Measurements from ENCODE around the gene CAV1. TPM values are rescaled to one million over a fixed set of nuclear protein-coding genes. Genes with fewer than 3 reads are reported as not detected.

The CAV1 gene
- polyA plus RNA-seq, 1 donor (not counting 4 experiments of a cell fraction or from before 2014, with no cell fraction given), result 2,905 TPM

DNA sequence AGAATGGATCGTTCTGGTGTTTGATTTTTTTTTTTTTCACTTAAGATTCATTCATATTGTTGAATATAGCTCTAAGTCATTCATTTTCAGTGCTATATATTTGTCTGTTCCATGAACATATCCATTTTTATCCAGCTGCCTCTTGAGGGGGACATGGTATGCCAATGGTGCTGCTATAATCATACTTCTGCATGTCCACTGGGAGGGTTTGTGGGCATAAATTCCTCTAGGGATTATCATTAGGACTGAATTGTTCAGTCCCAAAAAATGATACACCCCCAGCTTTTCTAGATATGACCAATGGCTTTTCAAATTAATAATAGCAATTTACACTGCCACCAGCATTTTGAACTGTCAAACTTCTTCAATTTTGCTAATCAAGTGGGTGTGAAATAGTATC lies 41.1 kb downstream of the CAV1 start:
- Histone ChIP-seq H3K4me2 (ENCODE audit: control insufficient read depth, extremely low read depth, insufficient read depth, low read depth, low read length) (no peak overlapping the region), H3K9me1 (ENCODE audit: control insufficient read depth, extremely low read depth, insufficient read depth, low read length) (no peaks in the 10 kb centered on the region), H3K36me3 (ENCODE audit: control insufficient read depth in 2 of 2, extremely low read depth in 1 of 2, insufficient read depth in 2 of 2, low read length in 2 of 2) (no peaks in the 10 kb centered on the region), H3K79me2 (ENCODE audit: control insufficient read depth, insufficient read depth, low read length) (no peaks in the 10 kb centered on the region), H4K20me1 (ENCODE audit: control insufficient read depth, extremely low read depth, insufficient read depth, low read length) (no peaks in the 10 kb centered on the region), H2AFZ (ENCODE audit: control insufficient read depth, low read length) (no peak overlapping the region), H3K27me3 (ENCODE audit: control insufficient read depth, extremely low read depth, insufficient read depth, low read length) (no peaks in the 10 kb centered on the region), H3K27ac (ENCODE audit: control insufficient read depth, insufficient read depth, low read length) (no peak overlapping the region), H3K4me3 (ENCODE audit: control insufficient read depth in 2 of 3, extremely low read depth in 1 of 3, insufficient read depth in 2 of 3, low read depth in 1 of 3, low read length in 3 of 3) (no peak overlapping the region), H3K9ac (ENCODE audit: control insufficient read depth, extremely low read depth, insufficient read depth, low read length) (no peak overlapping the region), H3K4me1 (ENCODE audit: control insufficient read depth, extremely low read depth, insufficient read depth, low read length) (peaks cover 16% of the 10 kb centered on the region), H3K9me3 (ENCODE audit: control insufficient read depth, low read depth, low read length) (no peaks in the 10 kb centered on the region)
- no peak for TF ChIP-seq EZH2 (IDR thresholded peaks at IDR 0.05; ENCODE audit: low read length)
- TF ChIP-seq, protein P1, sequence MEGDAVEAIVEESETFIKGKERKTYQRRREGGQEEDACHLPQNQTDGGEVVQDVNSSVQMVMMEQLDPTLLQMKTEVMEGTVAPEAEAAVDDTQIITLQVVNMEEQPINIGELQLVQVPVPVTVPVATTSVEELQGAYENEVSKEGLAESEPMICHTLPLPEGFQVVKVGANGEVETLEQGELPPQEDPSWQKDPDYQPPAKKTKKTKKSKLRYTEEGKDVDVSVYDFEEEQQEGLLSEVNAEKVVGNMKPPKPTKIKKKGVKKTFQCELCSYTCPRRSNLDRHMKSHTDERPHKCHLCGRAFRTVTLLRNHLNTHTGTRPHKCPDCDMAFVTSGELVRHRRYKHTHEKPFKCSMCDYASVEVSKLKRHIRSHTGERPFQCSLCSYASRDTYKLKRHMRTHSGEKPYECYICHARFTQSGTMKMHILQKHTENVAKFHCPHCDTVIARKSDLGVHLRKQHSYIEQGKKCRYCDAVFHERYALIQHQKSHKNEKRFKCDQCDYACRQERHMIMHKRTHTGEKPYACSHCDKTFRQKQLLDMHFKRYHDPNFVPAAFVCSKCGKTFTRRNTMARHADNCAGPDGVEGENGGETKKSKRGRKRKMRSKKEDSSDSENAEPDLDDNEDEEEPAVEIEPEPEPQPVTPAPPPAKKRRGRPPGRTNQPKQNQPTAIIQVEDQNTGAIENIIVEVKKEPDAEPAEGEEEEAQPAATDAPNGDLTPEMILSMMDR (optimal IDR thresholded peaks at IDR 0.05 in 1 of 3, IDR thresholded peaks at IDR 0.05 in 1 of 3, conservative IDR thresholded peaks at IDR 0.05 in 1 of 3; ENCODE audit: extremely low read depth in 1 of 3, insufficient read depth in 2 of 3, low read length in 3 of 3), result no peak
- DNase-seq (ENCODE audit: low read depth, low spot score) (no peak), FAIRE-seq (no peak)
- dilution Hi-C loops (cut with MboI; ENCODE audit: extremely low pct_ligation_motif_present, low sequenced_read_pairs), result no loop called here

DNA sequence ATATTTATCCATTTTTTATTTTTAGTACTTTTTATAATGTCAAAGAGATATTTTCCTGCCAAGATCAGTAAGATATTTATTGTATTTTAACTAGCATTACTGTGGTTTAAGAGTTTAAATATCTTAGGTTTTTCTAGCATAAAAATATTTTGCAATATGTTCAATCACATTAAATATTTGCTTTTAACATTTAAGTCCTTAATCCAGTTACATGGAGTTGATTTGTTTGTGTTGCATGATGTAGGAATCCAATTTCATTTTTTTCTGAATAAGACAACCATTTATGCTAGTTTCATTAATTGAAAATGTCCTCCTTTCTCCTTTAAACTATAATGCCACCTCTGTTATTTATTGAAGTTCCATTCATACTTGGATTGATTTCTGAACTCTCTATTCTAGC lies 41.8 kb downstream of the CAV1 start:
- Histone ChIP-seq H3K4me3 (ENCODE audit: control insufficient read depth in 2 of 3, extremely low read depth in 1 of 3, insufficient read depth in 2 of 3, low read depth in 1 of 3, low read length in 3 of 3) (no peak overlapping the region), H3K9ac (ENCODE audit: control insufficient read depth, extremely low read depth, insufficient read depth, low read length) (no peak overlapping the region), H2AFZ (ENCODE audit: control insufficient read depth, low read length) (no peak overlapping the region), H3K4me1 (ENCODE audit: control insufficient read depth, extremely low read depth, insufficient read depth, low read length) (peaks cover 23% of the 10 kb centered on the region), H3K9me3 (ENCODE audit: control insufficient read depth, low read depth, low read length) (no peaks in the 10 kb centered on the region), H3K27me3 (ENCODE audit: control insufficient read depth, extremely low read depth, insufficient read depth, low read length) (no peaks in the 10 kb centered on the region), H3K4me2 (ENCODE audit: control insufficient read depth, extremely low read depth, insufficient read depth, low read depth, low read length) (no peak overlapping the region), H3K36me3 (ENCODE audit: control insufficient read depth in 2 of 2, extremely low read depth in 1 of 2, insufficient read depth in 2 of 2, low read length in 2 of 2) (no peaks in the 10 kb centered on the region), H3K27ac (ENCODE audit: control insufficient read depth, insufficient read depth, low read length) (no peak overlapping the region), H3K79me2 (ENCODE audit: control insufficient read depth, insufficient read depth, low read length) (no peaks in the 10 kb centered on the region), H3K9me1 (ENCODE audit: control insufficient read depth, extremely low read depth, insufficient read depth, low read length) (no peaks in the 10 kb centered on the region), H4K20me1 (ENCODE audit: control insufficient read depth, extremely low read depth, insufficient read depth, low read length) (no peaks in the 10 kb centered on the region)
- dilution Hi-C loops (cut with MboI; ENCODE audit: extremely low pct_ligation_motif_present, low sequenced_read_pairs), result no loop called here
- DNase-seq (ENCODE audit: low read depth, low spot score), result no peak
- TF ChIP-seq, protein P1 (optimal IDR thresholded peaks at IDR 0.05 in 1 of 3, IDR thresholded peaks at IDR 0.05 in 1 of 3, conservative IDR thresholded peaks at IDR 0.05 in 1 of 3; ENCODE audit: extremely low read depth in 1 of 3, insufficient read depth in 2 of 3, low read length in 3 of 3), result no peak
- no peak for TF ChIP-seq EZH2 (IDR thresholded peaks at IDR 0.05; ENCODE audit: low read length)
- FAIRE-seq, result no peak
